Hepatocyte (in vitro differentiated cells): ENCODE measurements around the gene CACHD1. TPM values are rescaled to one million over a fixed set of nuclear protein-coding genes. Genes with fewer than 3 reads are reported as not detected.

Source experiments
- DNase-seq: peaks from one replicate; pipeline ENCODE4 v3.0.0-alpha.2; 2016; ENCODE audit warnings: low spot score
- H2AFZ ChIP-seq: fragments of 200-600 bp; sonication (generic); 2 replicates; pipeline ENCODE4 v1.6.0; 2016; ENCODE audit warnings: antibody characterized with exemption, mild to moderate bottlenecking
- H3K27ac ChIP-seq: fragments of 200-600 bp; sonication (generic); 2 replicates; pipeline ENCODE4 v1.5.1; 2016; ENCODE audit warnings: mild to moderate bottlenecking
- H3K27me3 ChIP-seq: fragments of 200-600 bp; sonication (generic); 2 replicates; pipeline ENCODE4 v1.6.1; 2016
- H3K36me3 ChIP-seq: fragments of 200-600 bp; sonication (generic); replicated peaks from 2 replicates; pipeline ENCODE4 v1.5.1; 2016; ENCODE audit warnings: low read depth; ENCODE audit not compliant: insufficient read depth
- H3K4me1 ChIP-seq: fragments of 200-600 bp; sonication (generic); 2 replicates; pipeline ENCODE4 v1.5.1; 2016; ENCODE audit warnings: mild to moderate bottlenecking, moderate library complexity; ENCODE audit not compliant: insufficient read depth
- H3K4me2 ChIP-seq: fragments of 200-600 bp; sonication (generic); 2 replicates; pipeline ENCODE4 v1.6.0; 2016
- H3K4me3 ChIP-seq: fragments of 200-600 bp; sonication (generic); 2 replicates; pipeline ENCODE4 v1.5.1; 2016; ENCODE audit warnings: mild to moderate bottlenecking
- H3K79me2 ChIP-seq: fragments of 200-600 bp; sonication (generic); 2 replicates; pipeline ENCODE4 v1.6.0; 2017; ENCODE audit warnings: mild to moderate bottlenecking
- H3K9me2 ChIP-seq: fragments of 200-600 bp; sonication (generic); replicated peaks from 2 replicates; pipeline ENCODE4 v1.6.0; 2017; ENCODE audit warnings: mild to moderate bottlenecking; ENCODE audit not compliant: insufficient read depth
- H3K9me3 ChIP-seq: fragments of 200-600 bp; sonication (generic); 2 replicates; pipeline ENCODE4 v1.5.1; 2016; ENCODE audit warnings: low read depth, mild to moderate bottlenecking
- H4K20me1 ChIP-seq: fragments of 200-600 bp; sonication (generic); 2 replicates; pipeline ENCODE4 v1.6.0; 2016; ENCODE audit warnings: mild to moderate bottlenecking; ENCODE audit not compliant: insufficient read depth, poor library complexity, severe bottlenecking
- CTCF ChIP-seq: fragments of 200-600 bp; sonication (generic); IDR thresholded peaks from 2 replicates; pipeline ENCODE4 v1.5.1; 2016; ENCODE audit warnings: antibody characterized with exemption, mild to moderate bottlenecking; ENCODE audit not compliant: poor library complexity
- EZH2 ChIP-seq: fragments of 200-600 bp; sonication (generic); IDR thresholded peaks from 2 replicates; pipeline ENCODE4 v1.6.1; 2016; ENCODE audit warnings: antibody characterized with exemption, mild to moderate bottlenecking, borderline replicate concordance
- EZH2phosphoT487 ChIP-seq: fragments of 200-600 bp; sonication (generic); IDR thresholded peaks from one replicate; pipeline ENCODE4 v1.6.1; 2018; ENCODE audit warnings: antibody characterized with exemption, mild to moderate bottlenecking, low read depth, moderate library complexity; ENCODE audit not compliant: unreplicated experiment, severe bottlenecking
- WGBS: methylation state at CpG from one replicate; pipeline ENCODE4 v1.1.6; 2016; ENCODE audit warnings: low lambda C conversion rate; ENCODE audit errors: missing lambda C conversion rate; 5-methylcytosine and 5-hydroxymethylcytosine counted together
- polyA plus RNA-seq: library from polyadenylated mRNA; unstranded; fragments of >200 nt; fragmentation: Nextera tagmentation; extraction: Ambion mirVana; gene quantifications from 2 replicates; pipeline ENCODE4 v1.2.1, GENCODE V29; 2016
- total RNA-seq: library from RNA; depleted of rRNA; stranded (reverse); fragments of >200 nt; gene quantifications from 2 replicates; pipeline ENCODE4 v1.2.3, GENCODE V29; 2014

CACHD1 gene
- total and polyA plus RNA-seq, 2 experiments from 2014 or later: 23.8 to 39.7 TPM

GRCh38 chr1:64555947-64556346 is 86.0 kb downstream of the CACHD1 start:
- 72% methylated on average over 1 of the region's 1 CpG for WGBS
- H3K27ac ChIP-seq: no peak overlapping the region
- H3K4me1 ChIP-seq: peaks cover 6% of the 10 kb centered on the region
- H3K79me2 ChIP-seq: peaks cover 22% of the 10 kb centered on the region
- DNase-seq: no peak
- H4K20me1 ChIP-seq: no peaks in the 10 kb centered on the region
- no peaks in the 10 kb centered on the region for H3K9me3 ChIP-seq
- H3K9me2 ChIP-seq: no peaks in the 10 kb centered on the region
- H2AFZ ChIP-seq: no peak overlapping the region
- H3K36me3 ChIP-seq: no peaks in the 10 kb centered on the region
- no peak overlapping the region for H3K4me2 ChIP-seq
- H3K4me3 ChIP-seq: no peak overlapping the region
- TF ChIP-seq EZH2: no peak
- no peak for TF ChIP-seq CTCF
- no peak for TF ChIP-seq EZH2phosphoT487
- H3K27me3 ChIP-seq: no peaks in the 10 kb centered on the region

GRCh38 chr1:64561993-64562392 is 92.1 kb downstream of the CACHD1 start:
- Histone ChIP-seq H3K4me1 (peaks cover 15% of the 10 kb centered on the region), H3K4me3 (no peak overlapping the region), H3K9me2 (no peaks in the 10 kb centered on the region), H3K27me3 (no peaks in the 10 kb centered on the region), H3K36me3 (no peaks in the 10 kb centered on the region), H3K27ac (no peak overlapping the region), H2AFZ (no peak overlapping the region), H3K79me2 (peaks cover 40% of the 10 kb centered on the region), H3K4me2 (no peak overlapping the region), H3K9me3 (peaks cover 5% of the 10 kb centered on the region), H4K20me1 (no peaks in the 10 kb centered on the region)
- no peak for DNase-seq
- TF ChIP-seq CTCF (no peak), EZH2 (no peak), EZH2phosphoT487 (no peak)
- WGBS: 96% methylated on average over 2 of the region's 2 CpGs

GRCh38 chr1:64563958-64564565 is 94.1 kb downstream of the CACHD1 start:
- Histone ChIP-seq H3K36me3 (no peaks in the 10 kb centered on the region), H2AFZ (no peak overlapping the region), H3K4me2 (peak overlapping the region; percentile 20), H3K4me1 (peaks cover 22% of the 10 kb centered on the region), H3K9me2 (no peaks in the 10 kb centered on the region), H3K79me2 (peaks cover 44% of the 10 kb centered on the region), H3K27ac (peak overlapping the region; percentile 28), H3K9me3 (peaks cover 5% of the 10 kb centered on the region), H3K4me3 (no peak overlapping the region), H4K20me1 (no peaks in the 10 kb centered on the region), H3K27me3 (no peaks in the 10 kb centered on the region)
- TF ChIP-seq EZH2phosphoT487 (no peak), EZH2 (no peak), CTCF (no peak)
- no peak for DNase-seq
- WGBS: 51% methylated on average over 5 of the region's 5 CpGs

- Histone ChIP-seq H3K4me3 (no peak overlapping the region), H3K36me3 (no peaks in the 10 kb centered on the region), H3K27ac (peak overlapping the region; percentile 28), H3K9me2 (no peaks in the 10 kb centered on the region), H3K9me3 (peaks cover 5% of the 10 kb centered on the region), H3K4me1 (peaks cover 22% of the 10 kb centered on the region), H3K79me2 (peaks cover 53% of the 10 kb centered on the region), H4K20me1 (no peaks in the 10 kb centered on the region), H2AFZ (no peak overlapping the region), H3K27me3 (no peaks in the 10 kb centered on the region), H3K4me2 (no peak overlapping the region)
- WGBS: 67% methylated on average over 3 of the region's 3 CpGs
- no peak for DNase-seq
- TF ChIP-seq EZH2 (no peak), EZH2phosphoT487 (no peak)
Observed at GRCh38 chr1:64564891-64565290, 95.0 kb downstream of the CACHD1 start.
